Right lung (tissue), 5 donors: ENCODE results near the gene TXNDC11. TPM values are rescaled to one million over a fixed set of nuclear protein-coding genes. Genes with fewer than 3 reads are reported as not detected.
A peak's percentile ranks its signal among the peaks of the same experiment; 100 is the strongest.

Experiments
- DNase-seq, 2 donors: peaks; one replicate each; pipeline ENCODE4 v3.0.0-alpha.2; 2013
- polyA plus RNA-seq, 5 donors: library from polyadenylated mRNA; unstranded; fragments of 120-200 nt; gene quantifications; one replicate each; pipeline versions ENCODE4 v1.2.1 to v1.2.3, GENCODE V29; 2013; ENCODE audit warnings: inconsistent platforms in 1 of 5, low replicate concordance in 1 of 5; ENCODE audit not compliant: insufficient read length in 5 of 5, insufficient read depth in 1 of 5

TXNDC11 gene
- polyA plus RNA-seq, 5 donors, result 32.3 to 44.8 (median 37.1) TPM

DNA sequence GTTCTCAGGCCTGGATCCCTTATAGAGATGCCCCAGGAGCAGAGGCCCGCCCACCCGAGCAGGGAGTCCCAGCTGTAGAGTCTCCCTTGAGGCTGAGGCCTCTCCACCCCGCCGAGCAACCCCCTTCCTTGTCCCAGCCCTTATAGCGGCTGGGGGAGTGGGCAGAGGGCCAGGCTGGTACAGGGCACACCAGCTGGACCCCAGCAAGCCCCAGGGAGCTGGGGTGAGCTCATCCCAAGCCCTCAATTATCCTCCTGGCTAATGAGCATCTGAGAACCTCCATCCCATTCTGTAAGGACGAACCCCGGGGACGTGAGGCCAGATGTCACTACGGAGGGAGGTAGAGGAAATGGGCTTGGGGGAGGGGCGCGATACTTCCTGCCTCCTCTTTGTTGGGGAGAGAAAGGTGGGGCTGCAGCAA lies 77.6 kb downstream of the TXNDC11 start:
- DNase-seq, result no peak

DNA sequence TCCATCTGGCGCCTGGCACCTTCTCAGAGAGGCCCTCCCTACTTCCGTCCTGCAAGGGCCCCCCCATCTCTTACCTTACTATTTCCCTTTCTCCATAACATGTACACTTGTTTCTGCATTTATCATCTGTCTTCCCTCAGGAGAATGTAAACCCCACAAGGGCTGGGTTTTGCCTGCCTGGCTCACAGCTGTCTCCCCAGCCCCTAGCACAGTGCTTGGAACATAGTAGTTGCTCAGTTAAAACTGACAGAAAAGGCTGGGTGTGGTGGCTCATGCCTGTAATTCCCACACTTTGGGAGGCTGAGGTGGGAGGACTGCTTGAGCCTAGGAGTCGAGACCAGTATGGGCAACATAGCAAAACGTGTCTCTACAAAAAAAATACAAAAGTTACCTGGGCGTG lies 80.1 kb downstream of the TXNDC11 start:
- DNase-seq, result no peak

DNA sequence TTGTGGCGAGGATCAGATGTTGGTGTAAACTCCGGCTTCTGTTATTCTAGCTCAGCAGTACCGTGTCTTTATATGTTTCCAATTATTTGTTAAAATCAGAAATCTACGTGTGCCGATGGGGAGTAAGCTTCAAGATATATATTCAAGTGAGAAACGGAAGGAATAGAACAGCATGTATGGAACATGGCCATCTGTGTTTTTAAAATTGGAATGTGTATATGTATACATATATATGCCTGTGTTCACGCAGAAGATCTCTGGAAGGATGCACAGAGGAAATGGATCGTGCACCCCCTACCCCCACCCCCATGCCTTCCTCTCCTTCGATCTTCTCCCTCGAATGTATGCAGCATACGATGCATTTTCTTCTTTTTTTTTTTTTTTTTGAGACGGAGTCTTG lies 82.1 kb downstream of the TXNDC11 start:
- no peak for DNase-seq

DNA sequence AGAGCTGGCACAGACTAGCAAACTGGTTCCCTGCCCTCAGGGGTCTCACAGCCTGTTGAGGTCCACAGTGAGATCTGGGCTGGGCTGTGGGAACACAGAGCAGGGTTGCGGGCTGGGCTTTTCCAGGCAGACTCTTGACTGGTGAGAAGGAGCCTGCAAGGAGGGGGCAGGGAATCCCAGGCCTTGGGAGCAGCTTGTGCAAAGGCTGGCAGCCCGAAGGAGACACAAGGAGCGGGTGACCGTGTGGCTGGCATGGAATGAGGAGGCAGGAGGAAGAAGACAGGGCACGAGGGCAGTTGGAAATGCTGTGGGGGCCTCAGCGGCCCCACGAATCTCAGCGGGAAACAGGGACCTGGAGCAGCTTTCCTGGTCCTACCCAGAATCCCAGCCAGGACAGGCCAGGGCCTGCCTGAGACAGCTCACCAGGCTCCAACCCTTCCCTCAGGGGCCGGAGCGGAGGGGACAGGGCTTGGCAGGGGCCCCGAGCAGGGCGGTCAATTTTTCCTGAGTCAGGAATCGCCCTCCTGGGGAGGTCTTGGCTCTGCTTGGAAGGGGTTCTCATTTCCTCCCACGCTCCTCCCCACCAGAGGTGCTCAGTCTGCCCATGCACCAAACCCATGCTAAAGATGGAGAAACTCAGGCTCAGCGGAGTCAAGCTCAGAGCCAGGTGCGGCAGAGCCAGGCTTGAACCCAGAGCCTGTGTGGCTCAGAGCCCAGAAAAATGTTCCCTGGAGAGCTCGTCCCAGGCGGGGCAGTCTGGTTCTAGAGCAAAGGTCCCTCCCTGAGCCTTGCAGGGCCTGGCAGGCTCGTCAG lies 83.6 kb downstream of the TXNDC11 start:
- DNase-seq, result no peak

DNA sequence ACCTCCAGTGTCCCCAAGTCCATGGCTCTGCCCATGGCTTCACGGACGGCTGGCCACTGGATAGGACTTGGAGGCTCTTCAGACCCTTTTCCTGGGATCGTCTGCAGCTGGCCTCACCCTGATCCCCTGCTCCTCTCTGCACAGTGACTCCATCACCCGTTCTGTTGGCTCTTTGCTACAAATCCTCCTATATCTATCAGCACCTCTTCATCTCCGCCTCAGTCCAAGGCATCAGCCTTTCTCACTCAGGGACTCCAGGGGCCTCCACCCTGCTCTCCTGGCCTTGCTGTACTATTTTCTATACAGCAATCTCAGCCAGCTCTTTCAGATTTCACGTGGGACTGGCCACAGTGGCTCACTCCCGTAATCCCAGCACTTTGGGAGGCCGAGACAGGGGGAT lies 85.1 kb downstream of the TXNDC11 start:
- peak in 1 of 2 donors; percentile 44 for DNase-seq

DNA sequence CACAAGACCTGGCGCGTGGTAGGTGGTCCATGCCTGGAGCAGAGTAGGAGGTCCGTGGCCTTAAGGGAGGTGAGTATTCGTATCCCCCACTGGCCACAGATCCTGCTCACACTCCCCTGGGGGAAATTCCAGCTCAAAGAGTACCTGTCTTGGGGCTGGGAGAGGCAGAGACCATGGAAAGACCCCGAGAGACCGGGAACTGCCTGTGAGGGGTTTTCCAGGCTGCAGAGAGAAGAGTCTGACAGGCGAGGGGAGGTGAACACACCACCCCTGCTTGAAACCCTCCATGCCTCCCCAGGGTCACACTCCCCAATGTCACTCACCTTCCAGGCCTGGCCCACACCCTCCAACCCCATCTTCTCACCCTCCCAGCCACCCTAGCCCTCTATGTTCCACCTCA lies 87.0 kb downstream of the TXNDC11 start:
- DNase-seq, result no peak

DNA sequence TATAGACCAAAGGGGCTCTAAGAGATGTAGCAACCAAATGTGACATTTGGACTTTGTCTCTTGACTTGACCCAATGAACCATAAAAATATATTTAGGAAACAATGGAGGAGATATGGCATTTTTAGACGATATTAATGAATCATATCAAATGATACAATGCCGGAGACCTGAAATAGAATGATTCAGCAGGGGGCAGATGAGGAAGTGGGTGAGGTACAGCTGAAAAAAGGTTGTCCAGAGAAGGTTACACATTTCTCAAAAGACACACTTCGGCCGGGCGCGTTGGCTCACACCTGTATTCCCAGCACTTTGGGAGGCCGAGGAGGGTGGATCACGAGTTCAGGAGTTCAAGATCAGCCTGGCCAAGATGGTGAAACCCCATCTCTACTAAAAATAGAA lies 90.9 kb downstream of the TXNDC11 start:
- no peak for DNase-seq

DNA sequence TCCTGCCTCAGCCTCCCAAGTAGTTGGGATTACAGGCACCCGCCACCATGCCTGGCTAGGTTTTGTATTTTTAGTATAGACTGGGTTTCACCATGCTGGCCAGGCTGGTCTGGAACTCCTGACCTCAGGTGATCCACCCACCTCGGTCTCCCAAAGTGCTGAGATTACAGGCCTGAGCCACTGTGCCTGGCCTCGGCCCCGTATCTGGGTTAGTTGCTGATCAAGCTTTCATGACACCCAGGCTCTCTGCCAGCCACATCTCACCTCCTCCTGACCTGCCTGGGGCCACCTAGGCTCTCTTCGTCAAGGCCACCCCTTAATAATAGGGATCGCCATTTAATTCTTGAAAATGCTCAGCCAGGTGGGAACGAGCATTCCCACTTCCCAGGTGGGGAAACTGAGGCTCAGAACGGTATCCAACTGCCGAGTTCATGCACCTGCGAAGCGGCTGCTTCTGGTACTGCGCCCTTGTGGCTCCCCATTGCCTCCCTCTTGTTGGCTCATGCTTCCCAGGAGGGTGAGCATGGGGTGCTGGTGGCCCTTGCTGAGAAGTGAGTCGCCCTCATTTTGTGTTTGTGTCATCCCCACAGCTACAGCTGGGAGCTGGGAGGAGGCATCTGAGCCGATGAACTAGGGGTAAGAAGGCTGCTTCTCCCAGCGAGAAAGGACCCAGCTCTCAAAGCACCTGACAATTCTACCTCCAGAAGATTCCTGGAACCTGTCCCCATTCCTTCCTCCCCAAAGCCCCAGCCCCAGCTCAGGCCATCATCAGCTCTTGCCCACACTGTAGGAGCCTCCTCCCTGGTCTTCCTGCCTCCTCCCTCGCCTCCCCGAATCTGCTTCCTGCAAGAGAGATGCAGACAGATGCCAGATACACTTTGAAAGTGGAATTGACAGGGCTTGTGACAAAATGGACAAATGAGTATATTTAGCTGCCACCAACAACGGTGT lies 91.7 kb downstream of the TXNDC11 start:
- DNase-seq, result no peak

DNA sequence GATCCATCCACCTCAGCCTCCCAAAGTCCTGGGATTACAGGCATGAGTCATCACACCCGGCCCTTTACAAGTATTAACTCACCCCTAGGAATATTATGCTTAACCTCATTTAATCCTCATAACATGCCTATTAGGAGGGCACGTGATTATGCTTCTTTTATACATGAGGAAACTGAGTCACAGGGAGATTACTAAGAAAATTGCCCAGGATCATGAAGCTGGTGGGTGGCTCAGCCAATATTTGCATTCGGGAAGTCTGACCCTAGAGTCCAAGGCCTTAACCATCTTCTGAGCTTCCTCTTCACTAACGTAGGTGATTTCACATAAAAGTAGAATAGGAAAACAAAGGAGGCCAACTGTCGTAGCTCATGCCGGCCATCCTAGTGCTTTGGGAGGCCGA lies 93.4 kb downstream of the TXNDC11 start:
- DNase-seq, result no peak

DNA sequence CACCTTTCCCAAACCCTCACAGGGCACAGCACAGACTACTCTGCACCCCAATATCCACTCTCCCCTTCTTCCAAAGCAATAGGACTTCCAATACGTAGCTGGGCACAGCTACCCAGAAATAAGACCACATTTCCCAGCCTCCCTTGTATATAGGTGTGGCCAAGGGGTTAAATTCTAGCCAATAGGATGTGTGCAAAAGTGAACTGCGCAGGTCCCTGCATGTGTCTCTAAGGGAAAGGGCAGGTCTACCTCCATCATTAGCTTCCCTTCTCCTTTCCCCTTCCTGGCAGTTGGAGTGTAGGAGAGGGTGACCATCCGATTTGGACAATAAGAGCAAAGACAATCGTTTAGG lies 99.9 kb downstream of the TXNDC11 start:
- no peak for DNase-seq

DNA sequence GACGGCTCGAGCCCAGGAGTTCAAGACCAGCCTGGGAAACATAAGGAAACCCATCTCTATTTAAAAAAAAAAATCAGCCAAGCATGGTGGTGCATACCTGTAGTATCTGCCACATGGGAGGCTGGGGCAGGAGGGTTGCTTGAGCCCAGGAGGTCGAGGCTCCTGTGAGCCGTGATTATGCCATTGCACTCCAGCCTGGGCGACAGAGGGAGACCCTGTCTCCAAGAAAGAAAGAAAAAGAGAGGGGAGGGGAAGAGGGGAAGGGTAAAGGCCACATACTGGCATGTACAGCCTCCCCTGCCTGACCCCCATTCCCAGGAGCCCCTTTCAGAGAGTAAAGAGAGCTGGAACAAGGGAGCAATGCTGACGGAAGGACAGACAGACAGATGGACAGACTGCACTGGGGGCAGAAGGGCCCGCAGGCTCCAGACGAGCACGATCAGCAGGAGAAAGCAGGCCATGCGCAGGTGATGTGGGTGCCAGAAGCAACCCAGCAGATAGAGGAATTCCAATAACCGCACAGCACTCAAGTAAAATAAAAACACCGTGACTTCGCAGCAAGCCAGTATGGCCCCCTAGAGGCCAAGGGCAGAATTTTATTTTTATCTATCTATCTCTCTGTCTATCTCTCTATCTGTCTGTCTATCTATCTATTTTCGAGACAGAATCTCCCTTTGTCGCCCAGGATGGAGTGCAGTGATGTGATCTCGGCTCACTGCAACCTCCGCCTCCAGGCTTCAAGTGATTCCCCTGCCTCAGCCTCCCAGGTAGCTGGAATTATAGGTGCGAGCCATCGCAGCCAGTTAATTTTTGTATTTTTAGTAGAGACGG lies 101.5 kb downstream of the TXNDC11 start:
- peak in 1 of 2 donors; percentile 55 for DNase-seq

DNA sequence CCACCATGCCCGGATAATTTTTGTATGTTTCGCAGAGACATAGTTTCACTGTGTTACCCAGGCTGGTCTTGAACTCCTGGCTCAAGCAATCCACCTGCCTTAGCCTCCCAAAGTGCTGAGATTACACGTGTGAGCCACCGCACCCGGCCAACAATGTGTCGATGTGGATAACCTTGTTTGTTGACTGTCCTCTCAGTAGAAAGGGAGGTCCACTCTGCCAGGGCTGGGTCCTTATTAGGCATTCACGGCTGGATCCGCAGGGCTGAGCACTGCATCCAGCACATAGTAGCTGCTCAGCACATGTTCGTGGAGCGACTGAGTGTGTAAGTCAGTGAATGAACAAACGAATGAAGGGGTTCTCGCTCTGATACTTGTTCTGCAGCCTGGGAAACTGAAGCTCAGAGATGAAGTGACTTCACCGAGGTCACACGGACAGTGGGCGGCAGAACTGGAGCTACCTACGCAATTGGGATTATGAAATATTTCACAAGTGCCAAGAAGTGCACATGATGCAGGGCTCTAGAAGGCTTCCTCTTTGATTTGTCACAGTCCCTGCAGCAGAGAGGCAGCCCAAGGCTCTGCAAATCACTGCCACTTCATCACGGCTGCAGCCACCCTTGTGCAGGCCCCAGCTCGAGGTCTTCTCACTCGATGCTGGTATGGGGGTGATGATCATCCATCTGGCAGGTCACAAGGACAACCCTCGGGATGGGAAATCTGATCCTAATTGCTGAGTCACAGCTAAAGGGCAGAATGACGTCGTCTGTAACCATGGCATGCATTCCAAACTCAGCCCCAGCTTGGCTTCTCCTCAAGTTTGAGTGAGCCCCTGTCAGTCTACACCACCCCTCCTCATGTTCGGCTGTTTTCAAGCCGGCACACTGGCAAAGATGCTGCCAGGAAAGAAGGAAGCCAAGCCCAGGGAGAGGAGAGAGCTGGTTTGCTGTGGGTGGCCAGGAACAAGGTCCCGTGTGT lies 102.4 kb downstream of the TXNDC11 start:
- DNase-seq, result peak; percentile 95 to 97

DNA sequence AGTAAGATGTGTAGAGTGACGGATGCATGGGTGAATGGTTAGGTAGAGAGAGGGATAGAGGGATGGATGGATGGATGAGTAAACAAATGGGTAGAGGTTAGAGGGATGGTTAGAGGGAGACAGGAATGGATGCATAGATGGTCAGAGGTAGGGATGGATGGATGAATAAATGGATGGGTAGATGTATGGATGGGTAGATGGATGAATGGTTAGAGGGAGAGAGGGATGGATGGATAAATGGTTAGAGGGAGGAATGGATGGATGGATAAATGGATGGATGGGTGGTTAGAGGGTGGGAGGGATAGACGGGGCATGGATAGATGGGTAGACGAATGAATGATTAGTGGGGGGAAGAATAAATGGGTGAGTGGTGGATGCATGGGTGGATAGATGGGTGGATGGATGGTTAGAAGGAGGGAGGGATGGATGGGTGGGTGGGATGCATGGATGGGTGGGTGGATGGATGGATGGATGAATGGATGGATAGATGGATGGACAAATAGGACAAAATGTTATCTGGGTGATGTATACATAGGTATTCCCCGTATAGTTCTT lies 103.6 kb downstream of the TXNDC11 start:
- no peak for DNase-seq

DNA sequence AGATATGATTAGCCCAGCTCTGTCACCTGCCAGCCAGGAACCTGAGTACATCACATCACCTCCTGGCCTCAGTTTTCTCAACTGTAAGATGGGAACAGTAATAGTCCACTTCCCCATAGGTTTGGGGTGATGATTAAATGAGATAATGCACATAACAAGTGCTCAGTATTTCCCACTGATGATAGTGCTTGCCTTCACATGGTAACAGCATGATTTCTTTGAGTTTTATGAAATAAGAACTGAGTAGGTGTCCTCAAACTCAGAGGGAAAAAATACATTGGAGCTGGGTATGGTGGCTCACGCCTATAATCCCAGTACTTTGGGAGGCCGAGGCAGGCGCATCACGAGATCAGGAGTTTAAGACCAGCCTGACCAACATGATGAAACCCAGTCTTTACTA lies 104.5 kb downstream of the TXNDC11 start:
- no peak for DNase-seq

DNA sequence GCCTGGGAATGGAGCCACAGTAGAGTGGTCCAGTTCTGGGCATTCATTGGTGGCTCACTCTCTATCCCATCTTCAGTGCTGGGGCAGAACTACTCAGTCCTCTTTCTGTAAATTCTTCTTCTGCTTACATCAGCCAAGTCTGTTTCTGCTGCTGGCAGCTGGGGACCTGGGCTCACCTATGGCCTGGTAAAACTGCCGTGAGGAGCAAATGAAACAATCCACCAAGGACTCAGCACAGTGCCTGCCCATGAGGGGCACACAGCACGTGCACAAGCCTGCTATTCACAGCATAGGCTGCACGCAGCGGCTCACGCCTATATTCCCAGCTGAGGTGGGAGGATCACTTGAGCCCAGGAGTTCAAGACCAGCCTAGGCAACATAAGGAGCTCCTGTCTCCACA lies 105.3 kb downstream of the TXNDC11 start:
- DNase-seq, result no peak

DNA sequence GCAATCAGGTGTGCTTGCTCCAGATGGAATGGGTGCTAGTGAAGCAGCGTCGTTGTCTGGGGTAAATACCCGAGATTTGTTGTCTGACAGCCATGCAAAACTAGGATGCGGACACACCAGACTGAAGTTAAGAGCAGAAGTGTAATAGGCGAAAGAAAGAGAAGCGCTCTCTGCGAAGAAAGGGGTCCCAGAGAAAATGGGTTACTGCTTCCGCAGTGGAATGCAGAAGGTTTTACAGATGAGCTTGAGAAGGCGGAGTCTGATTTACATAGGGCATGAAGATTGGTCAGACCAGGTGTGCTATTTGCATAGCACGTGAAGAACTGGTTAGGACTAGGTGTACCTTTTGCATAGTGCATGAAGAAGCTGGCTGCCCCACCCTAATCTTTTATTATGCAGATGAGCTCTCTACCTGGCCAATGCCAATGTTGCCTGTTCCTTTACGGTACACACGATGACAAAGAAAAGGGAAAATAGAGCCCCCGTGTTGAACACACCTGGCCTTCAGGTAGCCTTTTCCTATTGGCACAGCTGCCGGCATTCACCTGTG lies 106.4 kb downstream of the TXNDC11 start:
- DNase-seq, result no peak

DNA sequence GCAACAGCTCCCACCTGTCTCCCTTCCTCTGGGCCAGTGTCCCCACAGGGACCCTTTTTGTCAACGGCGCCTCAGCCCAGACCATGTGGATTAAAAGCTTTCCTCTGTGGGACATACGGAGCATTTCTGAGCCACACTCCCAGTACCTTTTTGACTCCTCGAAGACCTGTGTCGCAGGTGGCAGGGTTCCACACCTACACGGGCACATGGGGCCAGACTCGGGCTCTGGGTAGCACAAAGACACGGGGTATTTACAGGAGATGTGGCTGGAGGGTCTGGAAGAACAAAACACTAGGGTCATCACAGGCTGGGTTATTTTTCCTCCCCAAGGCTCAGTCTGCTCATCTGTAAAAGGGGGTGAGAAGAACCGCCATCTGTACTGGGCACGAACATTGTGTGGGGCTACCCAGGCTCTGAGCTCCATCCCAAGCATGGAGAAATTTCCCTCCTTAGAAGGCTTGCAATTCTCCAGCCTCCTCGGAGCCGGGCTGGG lies 106.9 kb downstream of the TXNDC11 start:
- DNase-seq, result no peak

DNA sequence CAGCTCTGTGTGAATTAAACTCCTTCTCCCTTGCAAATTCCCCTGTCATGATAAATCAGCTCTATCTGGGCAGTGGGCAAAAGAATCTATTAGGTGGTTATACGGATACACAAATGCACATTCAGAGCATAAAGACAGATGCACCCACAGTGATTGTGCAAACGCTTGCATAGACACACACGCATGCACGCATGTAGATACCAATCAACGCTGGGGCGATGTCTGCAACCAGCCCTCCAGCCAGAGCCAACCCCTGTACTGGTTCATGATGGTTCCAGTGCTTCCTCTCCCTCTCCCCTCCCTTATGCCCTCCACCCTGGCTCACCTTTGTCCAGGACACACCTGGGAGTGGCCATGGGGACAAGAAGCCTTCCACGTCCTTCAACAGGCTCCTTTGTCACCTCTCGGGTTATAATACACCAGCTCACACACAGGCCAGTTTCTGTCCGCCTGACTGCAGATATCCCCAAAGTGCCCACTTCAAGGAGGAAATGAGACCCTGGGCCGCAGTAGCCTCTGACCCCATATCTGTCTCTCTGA lies 107.5 kb downstream of the TXNDC11 start:
- no peak for DNase-seq

DNA sequence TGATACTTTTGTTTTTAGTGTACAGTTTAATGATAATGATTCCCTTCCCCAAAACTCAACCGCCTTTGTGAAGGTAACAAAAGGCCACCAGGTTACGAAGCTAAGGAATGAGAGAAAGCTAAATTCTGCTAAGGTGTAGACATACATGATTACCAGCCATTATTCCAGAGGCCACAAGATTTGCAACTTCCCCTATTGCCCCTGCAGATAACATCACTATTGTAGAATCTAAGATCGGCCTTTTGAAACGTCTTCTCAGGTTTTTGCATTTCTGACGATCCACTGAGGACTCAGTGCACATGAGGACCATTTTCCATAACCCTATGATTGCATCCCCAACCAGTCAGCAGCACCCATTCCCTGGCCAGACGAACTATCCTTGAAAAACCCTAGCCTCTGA lies 108.3 kb downstream of the TXNDC11 start:
- no peak for DNase-seq

DNA sequence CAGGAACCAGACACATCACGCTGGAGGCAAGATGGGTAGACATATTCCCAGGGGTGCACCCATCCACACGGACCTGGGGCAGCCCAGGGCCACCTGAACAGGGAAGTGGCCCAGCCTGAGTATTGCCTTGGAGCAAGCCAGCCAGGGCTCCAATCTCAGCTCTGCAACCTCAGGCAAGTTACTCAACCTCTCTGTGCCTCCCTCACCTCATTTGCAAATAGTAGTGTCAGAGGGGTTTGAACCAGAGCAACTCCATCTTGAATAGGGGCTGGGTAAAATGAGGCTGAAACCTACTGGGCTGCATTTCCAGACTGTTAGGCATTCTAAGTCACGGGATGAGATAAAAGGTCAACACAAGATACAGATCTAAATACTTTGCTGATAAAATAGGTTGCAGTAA lies 109.5 kb downstream of the TXNDC11 start:
- no peak for DNase-seq
